Measurements from ENCODE around the gene IL16.
"Not testable (repeated sequence)": the region's sequence is repeated elsewhere in the genome, so short reads cannot be mapped to it uniquely, and the experiment has no call there.

IL16 gene

GRCh38 chr15:81206018-81206417 is 9.3 kb downstream of the IL16 start:
- no peak for DNase-seq (ENCODE audit: low read depth in 3 of 3)

GRCh38 chr15:81207987-81208386 is 11.3 kb downstream of the IL16 start:
- DNase-seq (ENCODE audit: low read depth in 3 of 3): not testable (repeated sequence)

DNA sequence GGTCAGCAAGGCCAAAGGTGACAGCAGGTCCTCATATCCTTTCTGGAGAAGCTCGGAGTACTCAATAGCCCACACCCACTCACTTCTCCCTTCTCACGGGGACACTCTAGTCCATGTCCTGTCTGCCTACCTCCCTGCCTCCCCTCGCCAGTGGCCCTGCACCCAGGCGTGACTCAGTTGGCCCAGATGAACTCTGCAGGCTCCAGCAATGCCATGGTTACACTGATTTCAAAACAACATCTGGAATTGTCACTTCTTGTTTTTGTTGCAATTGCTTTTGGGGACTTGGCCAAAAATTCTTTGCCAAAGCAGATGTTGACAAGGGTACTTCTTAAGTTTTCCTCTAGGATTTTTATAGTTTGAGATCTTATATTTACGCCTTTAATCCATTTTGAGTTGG is 13.0 kb downstream of the IL16 start:
- DNase-seq (ENCODE audit: low read depth in 3 of 3): no peak

DNA sequence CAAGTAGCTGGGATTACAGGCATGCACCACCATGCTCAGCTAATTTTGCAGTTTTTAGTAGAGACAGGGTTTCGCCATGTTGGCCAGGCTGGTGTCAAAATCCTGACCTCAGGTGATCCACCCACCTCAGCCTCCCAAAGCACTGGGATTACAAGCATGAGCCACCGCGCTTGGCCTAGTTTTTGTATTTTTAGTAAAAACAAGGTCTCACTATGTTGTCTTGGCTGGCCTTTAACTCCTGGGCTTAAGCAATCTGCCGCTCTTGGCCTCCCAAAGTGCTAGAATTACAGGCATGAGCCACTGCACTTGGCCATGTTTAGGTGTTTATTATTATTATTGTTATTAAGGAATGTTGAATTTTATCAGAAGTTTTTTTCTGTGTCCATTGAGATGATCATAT is 14.7 kb downstream of the IL16 start:
- DNase-seq (ENCODE audit: low read depth in 3 of 3): no peak

DNA sequence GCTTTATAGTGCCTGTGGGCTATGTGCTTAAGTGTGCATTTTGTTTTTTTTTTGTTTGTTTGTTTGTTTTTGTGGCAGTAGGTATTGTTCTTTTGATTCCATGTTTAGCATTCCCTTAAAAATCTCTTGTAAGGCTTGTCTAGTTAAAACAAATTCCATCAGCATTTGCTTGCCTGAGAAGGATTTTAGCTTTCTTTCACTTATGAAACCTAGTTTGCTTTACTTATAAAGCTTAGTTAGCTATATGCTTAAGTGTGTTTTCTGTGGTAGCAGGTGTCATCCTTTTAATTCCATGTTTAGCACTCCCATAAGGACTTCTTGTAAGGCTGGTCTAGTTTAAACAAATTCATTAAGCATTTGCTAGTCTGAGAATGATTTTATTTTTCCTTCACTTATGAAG is 17.3 kb downstream of the IL16 start:
- no peak for DNase-seq (ENCODE audit: low read depth in 3 of 3)

DNA sequence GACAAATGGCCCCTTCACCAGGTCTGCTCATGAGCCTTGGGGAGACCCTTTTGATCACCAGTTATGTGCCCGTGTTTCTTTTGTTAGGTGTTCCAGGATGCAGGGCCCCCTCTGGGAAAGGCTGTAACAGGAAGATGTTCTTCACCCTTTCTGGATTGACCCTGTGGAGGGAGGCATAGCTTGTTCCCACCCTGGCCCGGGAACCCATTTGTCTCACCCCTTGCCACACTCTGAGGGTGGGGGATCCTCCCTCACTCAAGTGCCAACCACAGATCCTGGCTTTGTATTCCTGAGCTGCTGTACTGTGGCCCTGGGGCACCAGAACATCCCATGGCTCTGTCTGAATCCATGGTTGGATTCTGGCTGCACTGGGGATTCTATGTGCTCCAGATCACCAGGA is 18.9 kb downstream of the IL16 start:
- DNase-seq (ENCODE audit: low read depth in 3 of 3): no peak

DNA sequence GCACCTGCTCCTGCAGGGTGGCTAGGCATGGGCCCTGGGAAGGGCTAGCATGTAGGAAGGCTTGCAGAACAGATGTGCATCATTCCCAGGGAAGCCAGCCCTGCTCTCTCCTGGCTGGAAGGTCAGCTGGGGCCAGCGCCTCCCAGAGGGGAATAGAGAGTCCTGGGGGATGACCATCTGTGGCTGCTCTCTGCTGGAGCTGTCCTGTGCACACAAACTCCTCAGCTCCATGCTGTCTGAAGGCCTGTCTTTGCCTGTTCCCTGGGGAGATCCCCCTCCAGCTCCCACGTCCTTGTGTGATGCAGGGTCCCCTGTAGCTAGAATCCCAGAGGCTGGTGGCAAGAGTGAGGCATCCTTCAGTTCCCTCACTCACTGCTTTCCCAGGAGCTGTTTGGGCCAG is 19.3 kb downstream of the IL16 start:
- DNase-seq (ENCODE audit: low read depth in 3 of 3): no peak

- no peak for DNase-seq (ENCODE audit: low read depth in 3 of 3)
These were observed 19.7 kb downstream of the IL16 start for GRCh38 chr15:81216422-81216821.

GRCh38 chr15:81221449-81221848 is 24.8 kb downstream of the IL16 start:
- no peak for DNase-seq (ENCODE audit: low read depth in 3 of 3)

- DNase-seq (ENCODE audit: low read depth in 3 of 3): no peak
These were observed 25.3 kb downstream of the IL16 start for GRCh38 chr15:81222007-81222406.

GRCh38 chr15:81223346-81223971 is 26.8 kb downstream of the IL16 start:
- no peak for DNase-seq (ENCODE audit: low read depth in 3 of 3)

- no peak for DNase-seq (ENCODE audit: low read depth in 3 of 3)
These were observed 27.6 kb downstream of the IL16 start for GRCh38 chr15:81224232-81224631.

- no peak for DNase-seq (ENCODE audit: low read depth in 3 of 3)
These were observed 28.5 kb downstream of the IL16 start for GRCh38 chr15:81225161-81225671.

GRCh38 chr15:81227716-81228115 is 31.0 kb downstream of the IL16 start:
- no peak for DNase-seq (ENCODE audit: low read depth in 3 of 3)

DNA sequence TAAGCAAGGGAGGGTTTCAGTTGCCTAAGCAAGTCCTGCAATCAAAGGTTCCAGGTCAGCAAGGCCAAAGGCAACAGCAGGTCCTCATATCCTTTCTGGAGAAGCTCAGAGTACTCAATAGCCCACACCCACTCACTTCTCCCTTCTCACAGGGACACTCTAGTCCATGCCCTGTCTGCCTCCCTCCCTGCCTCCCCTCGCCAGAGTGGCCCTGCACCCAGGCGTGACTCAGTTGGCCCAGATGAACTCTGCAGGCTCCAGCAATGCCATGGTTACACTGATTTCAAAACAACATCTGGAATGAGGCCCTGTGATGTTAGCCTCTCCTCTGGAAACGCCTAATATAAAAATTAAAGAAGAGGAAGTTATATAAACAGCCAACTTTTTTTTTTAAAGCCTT is 32.9 kb downstream of the IL16 start:
- DNase-seq (ENCODE audit: low read depth in 3 of 3): no peak

- no peak for DNase-seq (ENCODE audit: low read depth in 3 of 3)
These were observed 38.8 kb downstream of the IL16 start for GRCh38 chr15:81235276-81236123.

DNA sequence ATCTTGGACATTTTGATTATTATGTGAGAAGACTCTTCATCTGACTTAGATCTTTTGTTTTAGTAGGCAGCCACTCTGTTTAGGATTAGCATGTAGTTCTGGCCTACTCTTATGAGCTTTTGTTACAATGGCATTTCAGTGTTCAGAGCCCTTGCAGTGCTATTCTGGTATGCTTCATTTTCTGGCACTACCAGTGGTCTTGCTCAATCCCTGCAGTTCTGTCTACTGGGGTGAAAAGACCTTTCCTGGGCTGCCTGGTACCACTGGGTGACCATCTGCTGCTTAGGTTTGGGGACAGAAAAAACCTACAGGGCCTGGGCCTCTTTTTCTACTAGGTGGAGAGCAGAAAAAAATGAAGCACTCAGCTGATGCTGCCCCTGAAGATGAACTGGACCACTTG is 42.5 kb downstream of the IL16 start:
- DNase-seq (ENCODE audit: low read depth in 3 of 3): no peak

DNA sequence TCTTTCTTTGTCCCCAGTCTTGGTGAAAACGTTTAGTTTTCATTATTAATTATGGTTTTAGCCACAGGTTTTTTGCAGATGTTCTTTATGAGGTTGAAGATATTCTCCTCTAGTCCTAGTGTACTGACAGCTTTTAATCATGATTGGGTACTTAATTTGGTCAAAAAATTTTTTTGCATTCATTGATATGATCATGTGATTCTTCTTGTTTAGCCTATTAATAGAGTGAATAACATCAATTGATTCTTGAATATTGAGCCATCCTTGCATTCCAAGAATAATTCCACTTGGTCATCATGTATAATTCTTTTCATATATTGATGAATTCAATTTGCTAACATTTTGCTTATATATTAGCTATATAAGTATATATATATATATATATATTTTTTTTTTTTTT is 46.1 kb downstream of the IL16 start:
- DNase-seq (ENCODE audit: low read depth in 3 of 3): no peak

DNA sequence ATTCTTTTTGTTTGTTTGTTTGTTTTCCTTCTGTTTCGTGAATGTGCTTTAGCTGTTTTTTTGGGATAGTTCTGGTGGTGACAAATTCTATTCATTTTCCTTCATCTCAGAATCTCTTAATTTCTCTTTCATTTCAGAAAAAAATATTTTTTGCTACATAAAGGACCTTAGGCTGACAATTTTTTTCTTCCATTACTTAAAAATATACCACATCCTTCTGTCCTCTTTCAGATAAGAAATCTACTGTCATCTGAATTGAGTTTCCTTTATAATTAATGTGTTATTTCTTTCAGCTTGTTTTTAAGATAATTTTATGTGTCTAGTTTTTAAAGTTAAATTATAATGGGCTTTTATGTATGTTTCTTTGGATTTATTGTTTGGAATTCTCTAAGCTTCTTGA is 47.6 kb downstream of the IL16 start:
- DNase-seq (ENCODE audit: low read depth in 3 of 3): no peak

- DNase-seq (ENCODE audit: low read depth in 3 of 3): no peak
These were observed 57.2 kb downstream of the IL16 start for GRCh38 chr15:81253846-81254245.

DNA sequence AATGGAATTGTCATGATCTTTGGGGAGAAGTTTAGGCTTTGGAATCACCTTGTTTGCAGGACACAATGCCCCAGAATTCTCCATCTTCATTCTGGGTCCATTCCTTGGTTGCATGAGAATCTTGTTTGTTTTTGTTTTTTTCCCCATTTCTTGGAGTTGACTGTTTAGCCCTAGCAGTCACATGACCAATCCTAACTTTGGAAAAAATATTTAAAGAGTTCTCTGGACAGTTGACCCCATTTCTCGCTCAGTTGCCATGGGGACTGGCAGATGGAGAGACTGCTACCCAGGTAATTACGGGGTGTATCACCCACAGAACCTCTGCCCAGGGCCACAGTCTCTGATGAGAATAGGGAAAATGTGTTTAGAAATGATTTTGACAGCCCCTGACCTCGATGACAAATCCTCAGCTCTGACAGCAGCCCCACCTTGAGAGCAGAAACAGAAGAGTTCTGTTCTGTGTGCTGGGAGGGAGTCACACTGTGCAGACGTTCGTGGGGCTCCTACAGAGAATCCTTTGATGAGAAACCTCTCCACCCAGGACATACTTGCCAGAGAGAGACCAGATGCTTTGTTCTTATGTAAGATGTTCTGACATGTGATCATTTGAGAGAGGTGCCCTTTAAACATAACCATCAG is 57.7 kb downstream of the IL16 start:
- no peak for DNase-seq (ENCODE audit: low read depth in 3 of 3)

- no peak for DNase-seq (ENCODE audit: low read depth in 3 of 3)
These were observed 58.2 kb downstream of the IL16 start for GRCh38 chr15:81254916-81255290.
